CD4-positive, alpha-beta T cell treated with Interleukin-6 for 4 hours (primary cell): ENCODE data around the gene RGS11.
"Not testable (repeated sequence)": the region's sequence is repeated elsewhere in the genome, so short reads cannot be mapped to it uniquely, and the experiment has no call there.

ENCODE experiments used
- DNase-seq: peaks from one replicate; pipeline ENCODE4 v3.0.0-alpha.2; 2020; ENCODE audit warnings: mixed read lengths

RGS11 gene

GRCh38 chr16:261031-261691 is 14.6 kb downstream of the RGS11 start:
- no peak for DNase-seq

GRCh38 chr16:260326-260725 is 15.4 kb downstream of the RGS11 start:
- DNase-seq: no peak

GRCh38 chr16:259814-260253 is 15.9 kb downstream of the RGS11 start:
- DNase-seq: no peak

GRCh38 chr16:259226-259625 is 16.5 kb downstream of the RGS11 start:
- no peak for DNase-seq

- DNase-seq: not testable (repeated sequence)
These were observed 17.7 kb downstream of the RGS11 start for GRCh38 chr16:258091-258490.

GRCh38 chr16:255183-255582 is 20.6 kb downstream of the RGS11 start:
- DNase-seq: no peak

GRCh38 chr16:254461-254860 is 21.3 kb downstream of the RGS11 start:
- DNase-seq: no peak

GRCh38 chr16:253833-254232 is 21.9 kb downstream of the RGS11 start:
- DNase-seq: peak; percentile 32

- peak; percentile 28 for DNase-seq
These were observed 23.1 kb downstream of the RGS11 start for GRCh38 chr16:252366-253337.

GRCh38 chr16:249431-249830 is 26.3 kb downstream of the RGS11 start:
- DNase-seq: no peak

- no peak for DNase-seq
These were observed 28.7 kb downstream of the RGS11 start for GRCh38 chr16:247027-247426.

GRCh38 chr16:245105-245504 is 30.6 kb downstream of the RGS11 start:
- DNase-seq: no peak

- DNase-seq: no peak
These were observed 32.4 kb downstream of the RGS11 start for GRCh38 chr16:243348-243747.

GRCh38 chr16:242281-242680 is 33.5 kb downstream of the RGS11 start:
- DNase-seq: no peak

- no peak for DNase-seq
These were observed 35.2 kb downstream of the RGS11 start for GRCh38 chr16:240559-240958.

- DNase-seq: no peak
These were observed 35.8 kb downstream of the RGS11 start for GRCh38 chr16:239948-240277.

GRCh38 chr16:234468-235305 is 41.1 kb downstream of the RGS11 start, which contains the start of gene FAM234A:
FAM234A (plus strand) TSS chr16:234821; CDS start chr16:254414, 19,593 bp downstream.
- peak; percentile 97 for DNase-seq

GRCh38 chr16:230949-231348 is 44.8 kb downstream of the RGS11 start:
- no peak for DNase-seq

GRCh38 chr16:230351-230750 is 45.4 kb downstream of the RGS11 start:
- DNase-seq: not testable (repeated sequence)

GRCh38 chr16:229731-230281 is 45.9 kb downstream of the RGS11 start:
- DNase-seq: no peak

- DNase-seq: peak; percentile 87
These were observed 46.7 kb downstream of the RGS11 start, which contains the start of gene LUC7L for GRCh38 chr16:228852-229730. LUC7L (minus strand) TSS chr16:229449; CDS start chr16:229339, 110 bp downstream.
